ENCODE measurements around the gene GJD4. TPM values are rescaled to one million over a fixed set of nuclear protein-coding genes. Genes with fewer than 3 reads are reported as not detected.

GJD4 gene
- total and polyA plus RNA-seq, 10 of the 15 experiments (the other 5 are each of a cell fraction or from before 2014, with no cell fraction given), result not detected

GRCh38 chr10:35638101-35638500 lies 33.0 kb downstream of the GJD4 start (continued):
- TF ChIP-seq NFYA (IDR thresholded peaks at IDR 0.05; ENCODE audit: borderline replicate concordance, low read depth, low read length), result no peak
- TF ChIP-seq CUX1 (IDR thresholded peaks at IDR 0.05; ENCODE audit: insufficient replicate concordance, low read depth, low read length), result no peak
- TF ChIP-seq MEF2A (IDR thresholded peaks at IDR 0.05; ENCODE audit: insufficient read depth, low read depth, low read length), result no peak
- TF ChIP-seq ZBED1 (IDR thresholded peaks at IDR 0.05; ENCODE audit: borderline replicate concordance), result no peak
- no peak for TF ChIP-seq SMAD5 (IDR thresholded peaks at IDR 0.05; ENCODE audit: low read depth)
- TF ChIP-seq NKRF (conservative IDR thresholded peaks at IDR 0.05), result no peak
- TF ChIP-seq FOXM1 (IDR thresholded peaks at IDR 0.05; ENCODE audit: low read depth, low read length), result no peak
- TF ChIP-seq ZNF24 (IDR thresholded peaks at IDR 0.05), result no peak
- no peak for TF ChIP-seq EZH2 (IDR thresholded peaks at IDR 0.05; ENCODE audit: borderline replicate concordance, control insufficient read depth, low read depth, low read length)
- TF ChIP-seq SMARCA5 (IDR thresholded peaks at IDR 0.05), result no peak
